RWPE1 (cell line): Measurements from ENCODE around the gene GALNT9.
A peak's percentile ranks its signal among the peaks of the same experiment; 100 is the strongest.

ENCODE experiments used
- CTCF ChIA-PET: fragments of 350-600 bp; sonication (Branson Sonifier 250); formaldehyde crosslinking; extraction: SDS; loops from one replicate; lab custom pipeline; 2021; lab: Yijun Ruan, JAX
- POLR2A ChIA-PET: fragments of 400-600 bp; formaldehyde crosslinking; extraction: SDS; loops from one replicate; lab custom pipeline; 2020; ENCODE audit warnings: antibody characterized with exemption; ENCODE audit not compliant: low non-redundant PET; lab: Yijun Ruan, JAX
- DNase-seq: peaks from one replicate; pipeline ENCODE4 v3.0.0; 2012; ENCODE audit warnings: low spot score
- H3K27ac ChIP-seq: fragments of 450-650 bp; 2 replicates; pipeline ENCODE4 v1.5.1; 2017
- CTCF ChIP-seq: fragments of 450-650 bp; conservative IDR thresholded peaks from 2 replicates; pipeline ENCODE4 v1.5.1; 2017; ENCODE audit warnings: low read depth, mild to moderate bottlenecking

GALNT9 gene

GRCh38 chr12:132265056-132265800, 64.2 kb downstream of the GALNT9 start:
- peak overlapping the region; percentile 50 for H3K27ac ChIP-seq
- TF ChIP-seq CTCF = no peak
- DNase-seq = no peak
- ChIA-PET POLR2A (no interaction called here), CTCF (interaction anchor here (0.8 kb wide), 1 partner anchor 11 kb away, joined by 3 read pairs; no protein-coding TSS in a partner anchor)

GRCh38 chr12:132264086-132265010, 65.0 kb downstream of the GALNT9 start:
- no peak for DNase-seq
- ChIA-PET CTCF (interaction anchor here (0.6 kb wide), 1 partner anchor 51 kb away, joined by 4 read pairs; no protein-coding TSS in a partner anchor), POLR2A (no interaction called here)

GRCh38 chr12:132263451-132264049, 65.8 kb downstream of the GALNT9 start:
- no peak for DNase-seq
- ChIA-PET POLR2A (no interaction called here), CTCF (interaction anchor here (0.6 kb wide), 1 partner anchor 51 kb away, joined by 4 read pairs; no protein-coding TSS in a partner anchor)
- no peak overlapping the region for H3K27ac ChIP-seq
- TF ChIP-seq CTCF = no peak

More at GRCh38 chr12:132264086-132265010, 65.0 kb downstream of the GALNT9 start:
- no peak for TF ChIP-seq CTCF
- H3K27ac ChIP-seq = no peak overlapping the region

GRCh38 chr12:132263061-132263360, 66.4 kb downstream of the GALNT9 start:
- DNase-seq = no peak
- no peak overlapping the region for H3K27ac ChIP-seq
- no peak for TF ChIP-seq CTCF
- ChIA-PET POLR2A (no interaction called here), CTCF (no interaction called here)

GRCh38 chr12:132262256-132263060, 66.9 kb downstream of the GALNT9 start:
- ChIA-PET CTCF (no interaction called here), POLR2A (no interaction called here)
- TF ChIP-seq CTCF = no peak
- H3K27ac ChIP-seq = no peak overlapping the region
- DNase-seq = no peak
